GM21723 (cell line): ENCODE results near the gene TBL1X.
A peak's percentile ranks its signal among the peaks of the same experiment; 100 is the strongest.

Source experiments
- ATAC-seq: cut with Tn5 transposase; IDR thresholded peaks from one replicate; pipeline ENCODE4 v1.9.1; 2021; ENCODE audit warnings: mild to moderate bottlenecking, moderate library complexity; ENCODE audit not compliant: unreplicated experiment

Gene TBL1X

GRCh38 chrX:9698576-9698975 lies 233.7 kb downstream of the TBL1X start:
- no peak for ATAC-seq

GRCh38 chrX:9700555-9700954 lies 235.7 kb downstream of the TBL1X start:
- ATAC-seq: no peak

- ATAC-seq: no peak
Observed at GRCh38 chrX:9701790-9702189, 236.9 kb downstream of the TBL1X start.

GRCh38 chrX:9703406-9703805 lies 238.5 kb downstream of the TBL1X start:
- ATAC-seq: no peak

- ATAC-seq: no peak
Observed at GRCh38 chrX:9704876-9705465, 240.1 kb downstream of the TBL1X start.

- ATAC-seq: no peak
Observed at GRCh38 chrX:9706421-9706820, 241.6 kb downstream of the TBL1X start.

- no peak for ATAC-seq
Observed at GRCh38 chrX:9707306-9708033, 242.6 kb downstream of the TBL1X start.

GRCh38 chrX:9708086-9708485 lies 243.2 kb downstream of the TBL1X start:
- no peak for ATAC-seq

- peak; percentile 81 for ATAC-seq
Observed at GRCh38 chrX:9708923-9709553, 244.2 kb downstream of the TBL1X start.

- ATAC-seq: no peak
Observed at GRCh38 chrX:9710332-9710731, 245.5 kb downstream of the TBL1X start.

- no peak for ATAC-seq
Observed at GRCh38 chrX:9717376-9717775, 252.5 kb downstream of the TBL1X start.

- ATAC-seq: no peak
Observed at GRCh38 chrX:9724711-9725110, 259.9 kb downstream of the TBL1X start.

GRCh38 chrX:9728261-9728660 lies 263.4 kb downstream of the TBL1X start:
- ATAC-seq: no peak

- no peak for ATAC-seq
Observed at GRCh38 chrX:9729171-9729885, 264.5 kb downstream of the TBL1X start.

GRCh38 chrX:9730078-9730477 lies 265.2 kb downstream of the TBL1X start:
- ATAC-seq: no peak

GRCh38 chrX:9730752-9731151 lies 265.9 kb downstream of the TBL1X start:
- ATAC-seq: peak; percentile 66

GRCh38 chrX:9737363-9737762 lies 272.5 kb downstream of the TBL1X start:
- no peak for ATAC-seq

- no peak for ATAC-seq
Observed at GRCh38 chrX:9738151-9738550, 273.3 kb downstream of the TBL1X start.

- ATAC-seq: no peak
Observed at GRCh38 chrX:9739130-9739529, 274.3 kb downstream of the TBL1X start.

- no peak for ATAC-seq
Observed at GRCh38 chrX:9745417-9746115, 280.7 kb downstream of the TBL1X start.
